Heart right ventricle (tissue), 16 donors: ENCODE results near the gene DQX1. TPM values are rescaled to one million over a fixed set of nuclear protein-coding genes. Genes with fewer than 3 reads are reported as not detected.
"Not testable (repeated sequence)": the region's sequence is repeated elsewhere in the genome, so short reads cannot be mapped to it uniquely, and the experiment has no call there.

Experiments used
- ATAC-seq, 8 donors: fragments of 200-7000 bp; cut with Tn5 transposase; one replicate each; pipeline ENCODE4 v1.9.1; 2020; ENCODE audit warnings: mild to moderate bottlenecking in 8 of 8, moderate library complexity in 8 of 8, moderate number of reproducible peaks in 1 of 8
- DNase-seq, 2 donors: peaks; one replicate each; pipeline ENCODE4 v3.0.0-alpha.2; 2020
- H3K27ac ChIP-seq, 10 donors: fragments of 200-600 bp; sonication (generic) in 2 of 10; one replicate each; pipeline versions ENCODE4 v1.5.0 to v1.8.0; 2020 to 2022; ENCODE audit warnings: mild to moderate bottlenecking in 3 of 10
- H3K27me3 ChIP-seq, 7 donors: fragments of 200-600 bp; one replicate each; pipeline ENCODE4 v1.8.0; 2021 to 2022; ENCODE audit warnings: mild to moderate bottlenecking in 2 of 7
- H3K36me3 ChIP-seq, 9 donors: fragments of 200-600 bp; sonication (generic) in 1 of 9; one replicate each; pipeline versions ENCODE4 v1.5.0 to v1.8.0; 2020 to 2022; ENCODE audit warnings: mild to moderate bottlenecking in 2 of 9
- H3K4me1 ChIP-seq, 9 donors: fragments of 200-600 bp; sonication (generic) in 1 of 9; one replicate each; pipeline versions ENCODE4 v1.5.0 to v1.8.0; 2020 to 2022; ENCODE audit warnings: mild to moderate bottlenecking in 4 of 9
- H3K4me3 ChIP-seq, 10 donors: fragments of 200-600 bp; sonication (generic) in 2 of 10; one replicate each; pipeline versions ENCODE4 v1.5.0 to v1.8.0; 2020 to 2022; ENCODE audit warnings: mild to moderate bottlenecking in 7 of 10, moderate library complexity in 2 of 10
- H3K9me3 ChIP-seq, 11 donors: fragments of 200-600 bp in 10 of 11; sonication (generic) in 2 of 11; one replicate each; pipeline versions ENCODE4 v1.5.0 to v1.8.0; 2013 to 2022; ENCODE audit warnings: mild to moderate bottlenecking in 2 of 11, control low read depth in 1 of 11, moderate library complexity in 1 of 11
- CTCF ChIP-seq, 9 donors: fragments of 200-600 bp; sonication (generic) in 2 of 9; IDR thresholded peaks; one replicate each; pipeline versions ENCODE4 v1.5.0 to v1.8.0; 2021 to 2022; ENCODE audit warnings: antibody characterized with exemption in 9 of 9, mild to moderate bottlenecking in 5 of 9, moderate library complexity in 1 of 9
- WGBS, 2 donors: extraction: QIAGEN DNeasy Blood & Tissue Kit; methylation state at CpG; one replicate each; pipeline ENCODE4 v1.1.7; 2013; ENCODE audit warnings: inconsistent platforms in 1 of 2; 5-methylcytosine and 5-hydroxymethylcytosine counted together
- intact Hi-C, 10 donors: fragments of 100-400 bp; cut with DNase I; formaldehyde crosslinking; loops; one replicate each; pipeline versions ENCODE4 v1.11.1 to v1.14.2; 2022
- polyA plus RNA-seq, 2 donors: library from polyadenylated mRNA; stranded (reverse); fragments of 200-250 nt; gene quantifications; one replicate each; pipeline ENCODE4 v1.2.3, GENCODE V29; 2013
- total RNA-seq, 10 donors: library from RNA; stranded (reverse); fragmentation: NEBNext Ultra II Directional in 3 of 10; extraction: Animal tissue kit (Norgen Biotek cat#: 25700) in 3 of 10; gene quantifications; one replicate each; pipeline versions ENCODE4 v1.2.1 to v1.2.4, GENCODE V29; 2021 to 2023
- donor health status: Arrhythmogenic right ventricular cardiomyopathy.
- donor health status: ischemic (EF 13 %, LVEDD 7.1; RV severe dilation, severe dysfunction).
- donor health status: healthy with polysubstance abuse.
- donor health status: DM: no; HTN: yes; CAD: no.
- donor health status: DM: no; HTN: no; CAD: no.
- donor health status: ischemic (EF 25% LVEDD 6.9; RV normal size, moderate dysfunction).
- donor health status: ischemic (EF 25% LVEDD 5.7; RV mildly dilated, moderate dysfunction).
- donor health status: healthy.
- donor health status: DM: yes; HTN: yes; CAD: no.
- donor health status: Ischemic cardiomyopathy.
- donor health status: ischemic (EF 35%, LVEDD 5.7; RV mildly dilated, moderate dysfunction).
- donor health status: nonischemic (EF 11% LVEDD 7.7; RV severe dilation, severe dysfunction).
- donor health status: DM: yes; HTN: yes; CAD: no.
- donor health status: PGD.
- donor health status: ischemic (EF 29% LVEDD 5.4; RV normal size, mild dysfunction).
- donor health status: nonischemic (EF 23%, LVEDD 6.1; RV moderate dilation, normal function).

DQX1 gene
- total and polyA plus RNA-seq, 12 donors: 0.03 to 0.65 TPM; not detected in 10

- WGBS, 2 donors: 16% methylated on average over 7 of the region's 7 CpGs
- Histone ChIP-seq H3K9me3 (no peaks in the 10 kb centered on the region), H3K4me3 (peak overlapping the region; percentile 46 to 87 (median 80)), H3K36me3 (peaks cover 0 to 48% (median 13%) of the 10 kb centered on the region in 9 donors), H3K27me3 (no peaks in the 10 kb centered on the region), H3K4me1 (peaks cover 5 to 39% (median 25%) of the 10 kb centered on the region in 9 donors), H3K27ac (peak overlapping the region; percentile 50 to 95 (median 88))
- DNase-seq: no peak
- intact Hi-C loops: loop anchor here in 2 of 10 donors (1.0 to 5.0 kb wide), 3 partner anchors 15 to 56 kb away; partner anchors contain the start of genes INO80B (in 1 of the 2) and WBP1 (in 1 of the 2)
- TF ChIP-seq CTCF (IDR thresholded peaks at IDR 0.05): no peak
- peak in 5 of 8 donors; percentile 1 to 23 (median 13) for ATAC-seq
Measured at GRCh38 chr2:74472945-74473258, 53.1 kb downstream of the DQX1 start.

- WGBS, 2 donors: 1% methylated on average over 66 of the region's 66 CpGs
- intact Hi-C loops: loop anchor here in 2 of 10 donors (1.0 to 5.0 kb wide), 3 partner anchors 14 to 55 kb away; partner anchors contain the start of genes INO80B (in 1 of the 2) and WBP1 (in 1 of the 2)
Measured at GRCh38 chr2:74472086-74472944, 53.7 kb downstream of the DQX1 start, which contains the start of gene MRPL53. Gene MRPL53 (minus strand): TSS chr2:74472680. CDS start chr2:74472660, 20 bp downstream.

GRCh38 chr2:74471332-74472065 lies 54.5 kb downstream of the DQX1 start:
- WGBS, 2 donors: 58 to 62% methylated on average over 16 of the region's 16 CpGs
- no peaks in the 10 kb centered on the region for H3K27me3 ChIP-seq
- DNase-seq (no peak), ATAC-seq (peak in 1 of 8 donors; percentile 5)
- peak overlapping the region; percentile 46 to 87 (median 80) for H3K4me3 ChIP-seq
- peaks cover 5 to 34% (median 25%) of the 10 kb centered on the region in 9 donors for H3K4me1 ChIP-seq
- no peak for TF ChIP-seq CTCF (IDR thresholded peaks at IDR 0.05)
- peaks cover 0 to 34% (median 13%) of the 10 kb centered on the region in 9 donors for H3K36me3 ChIP-seq
- H3K9me3 ChIP-seq: no peaks in the 10 kb centered on the region
- intact Hi-C loops: loop anchor here in 2 of 10 donors (1.0 to 5.0 kb wide), 3 partner anchors 13 to 54 kb away; partner anchors contain the start of genes INO80B (in 1 of the 2) and WBP1 (in 1 of the 2)
- peak overlapping the region; percentile 50 to 95 (median 88) for H3K27ac ChIP-seq

More at GRCh38 chr2:74472086-74472944, 53.7 kb downstream of the DQX1 start, which contains the start of gene MRPL53:
- Histone ChIP-seq H3K4me1 (peaks cover 5 to 36% (median 25%) of the 10 kb centered on the region in 9 donors), H3K4me3 (peak within 1 kb of the TSS; percentile 46 to 87 (median 80)), H3K27ac (peak within 1 kb of the TSS; percentile 50 to 95 (median 88)), H3K27me3 (no peaks in the 10 kb centered on the region), H3K9me3 (no peaks in the 10 kb centered on the region), H3K36me3 (peaks cover 0 to 42% (median 13%) of the 10 kb centered on the region in 9 donors)
- DNase-seq: peak; percentile 96
- ATAC-seq: peak; percentile 91 to 98 (median 97)
- no peak for TF ChIP-seq CTCF (IDR thresholded peaks at IDR 0.05)

DNA sequence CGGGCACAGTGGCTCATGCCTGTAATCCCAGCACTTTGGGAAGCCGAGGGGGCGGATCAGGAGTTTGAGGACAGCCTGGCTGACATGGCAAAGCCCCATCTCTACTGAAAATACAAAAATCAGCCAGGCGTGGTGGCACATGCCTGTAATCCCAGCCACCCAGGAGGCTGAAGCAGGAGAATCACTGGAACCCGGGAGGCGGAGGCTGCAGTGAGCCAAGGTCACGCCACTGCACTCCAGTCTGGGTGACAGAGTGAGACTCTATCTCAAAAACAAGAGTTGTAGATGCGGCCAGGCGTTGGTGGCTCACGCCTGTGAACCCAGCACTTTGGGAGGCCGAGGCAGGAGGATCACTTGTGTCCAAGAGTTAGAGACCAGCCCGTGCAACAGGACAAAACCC lies 55.3 kb downstream of the DQX1 start:
- H3K36me3 ChIP-seq: peaks cover 0 to 30% (median 13%) of the 10 kb centered on the region in 9 donors
- peak overlapping the region in 1 of 10 donors; percentile 93 for H3K27ac ChIP-seq
- H3K9me3 ChIP-seq, H3K4me3 ChIP-seq, ATAC-seq, H3K27me3 ChIP-seq, DNase-seq: not testable (repeated sequence)
- 95% methylated on average over 12 of the region's 12 CpGs for WGBS, 2 donors
- H3K4me1 ChIP-seq: peaks cover 5 to 41% (median 29%) of the 10 kb centered on the region in 9 donors
- intact Hi-C loops: loop anchor here in 1 of 10 donors (5.0 kb wide), 1 partner anchor 53 kb away; no protein-coding TSS in a partner anchor

Other genes starting within 250 kb of the DQX1 start
- gene SLC4A5, start 182.8 kb downstream of the DQX1 start, total RNA-seq: 1 to 10 TPM in 8 of 10 donors, under 1 TPM in 2; 0.82 to 4.6 (median 1.9) TPM
- 1 to 10 TPM in 1 of 2 donors, under 1 TPM in 1; 0.43 to 2.3 TPM for gene SLC4A5, start 182.8 kb downstream of the DQX1 start, polyA plus RNA-seq
- 100 to 1,000 TPM; 140 to 285 (median 195) TPM for gene DCTN1, start 145.9 kb downstream of the DQX1 start, total RNA-seq
- gene DCTN1, start 145.9 kb downstream of the DQX1 start, polyA plus RNA-seq: 100 to 1,000 TPM; 123 to 168 TPM
- gene C2orf81, start 104.6 kb downstream of the DQX1 start, total RNA-seq: 1 to 10 TPM in 5 of 10 donors, under 1 TPM in 5; 0.52 to 1.7 (median 0.99) TPM
- gene C2orf81, start 104.6 kb downstream of the DQX1 start, polyA plus RNA-seq: 1 to 10 TPM; 1.2 to 1.3 TPM
- gene WDR54, start 104.5 kb downstream of the DQX1 start, total RNA-seq: 1 to 10 TPM; 1.1 to 6.7 (median 2.4) TPM
- gene WDR54, start 104.5 kb downstream of the DQX1 start, polyA plus RNA-seq: 1 to 10 TPM; 2.9 to 8.7 TPM
- 10 to 100 TPM in 8 of 10 donors, 1 to 10 TPM in 2; 9.3 to 23.4 (median 14.9) TPM for gene RTKN, start 84.3 kb downstream of the DQX1 start, total RNA-seq
- 10 to 100 TPM; 25.5 to 33.9 TPM for gene RTKN, start 84.3 kb downstream of the DQX1 start, polyA plus RNA-seq
- 10 to 100 TPM in 9 of 10 donors, 1 to 10 TPM in 1; 8.9 to 22.0 (median 19.4) TPM for gene INO80B, start 71.1 kb downstream of the DQX1 start, total RNA-seq
- 10 to 100 TPM; 29.6 to 40.7 TPM for gene INO80B, start 71.1 kb downstream of the DQX1 start, polyA plus RNA-seq
- 10 to 100 TPM; 34.8 to 54.1 (median 45.8) TPM for gene WBP1, start 67.8 kb downstream of the DQX1 start, total RNA-seq
- gene WBP1, start 67.8 kb downstream of the DQX1 start, polyA plus RNA-seq: 10 to 100 TPM; 39.4 to 59.8 TPM
- gene MOGS, start 60.8 kb downstream of the DQX1 start, total RNA-seq: 10 to 100 TPM; 12.1 to 28.3 (median 18.0) TPM
- 10 to 100 TPM; 25.6 to 30.4 TPM for gene MOGS, start 60.8 kb downstream of the DQX1 start, polyA plus RNA-seq
- gene MRPL53, start 53.6 kb downstream of the DQX1 start, total RNA-seq: 100 to 1,000 TPM; 136 to 188 (median 150) TPM
- gene MRPL53, start 53.6 kb downstream of the DQX1 start, polyA plus RNA-seq: 100 to 1,000 TPM in 1 of 2 donors, 10 to 100 TPM in 1; 92.3 to 123 TPM
- gene CCDC142, start 43.2 kb downstream of the DQX1 start, total RNA-seq: 10 to 100 TPM in 1 of 10 donors, 1 to 10 TPM in 9; 2.3 to 11.7 (median 5.5) TPM
- 10 to 100 TPM in 1 of 2 donors, 1 to 10 TPM in 1; 3.2 to 13.2 TPM for gene CCDC142, start 43.2 kb downstream of the DQX1 start, polyA plus RNA-seq
- gene TTC31, start 43.1 kb downstream of the DQX1 start, total RNA-seq: 10 to 100 TPM in 5 of 10 donors, 1 to 10 TPM in 5; 7.2 to 12.1 (median 9.4) TPM
- gene TTC31, start 43.1 kb downstream of the DQX1 start, polyA plus RNA-seq: 10 to 100 TPM in 1 of 2 donors, 1 to 10 TPM in 1; 8.4 to 18.7 TPM
- gene LBX2, start 26.6 kb downstream of the DQX1 start, total RNA-seq: 1 to 10 TPM in 2 of 10 donors, under 1 TPM in 6, not detected in 2; 0.17 to 1.5 (median 0.39) TPM
- under 1 TPM; 0.44 to 0.64 TPM for gene LBX2, start 26.6 kb downstream of the DQX1 start, polyA plus RNA-seq
- 10 to 100 TPM; 10.7 to 27.4 (median 14.9) TPM for gene PCGF1, start 18.5 kb downstream of the DQX1 start, total RNA-seq
- gene PCGF1, start 18.5 kb downstream of the DQX1 start, polyA plus RNA-seq: 10 to 100 TPM; 21.8 to 27.7 TPM
- not detected for gene TLX2, start 11.8 kb downstream of the DQX1 start, total RNA-seq
- gene TLX2, start 11.8 kb downstream of the DQX1 start, polyA plus RNA-seq: not detected
- gene AUP1, start 3.5 kb upstream of the DQX1 start, total RNA-seq: 10 to 100 TPM; 31.4 to 74.2 (median 38.2) TPM
- gene AUP1, start 3.5 kb upstream of the DQX1 start, polyA plus RNA-seq: 100 to 1,000 TPM; 163 TPM
- gene HTRA2, start 3.7 kb upstream of the DQX1 start, total RNA-seq: 10 to 100 TPM; 21.2 to 29.6 (median 24.9) TPM
- gene HTRA2, start 3.7 kb upstream of the DQX1 start, polyA plus RNA-seq: 10 to 100 TPM; 26.5 to 41.0 TPM
- gene LOXL3, start 27.7 kb upstream of the DQX1 start, total RNA-seq: 1 to 10 TPM; 1.2 to 9.2 (median 2.4) TPM
- gene LOXL3, start 27.7 kb upstream of the DQX1 start, polyA plus RNA-seq: 1 to 10 TPM; 2.9 to 3.4 TPM
- 1 to 10 TPM; 1.9 to 7.7 (median 3.5) TPM for gene DOK1, start 28.5 kb upstream of the DQX1 start, total RNA-seq
- 1 to 10 TPM; 3.1 to 5.9 TPM for gene DOK1, start 28.5 kb upstream of the DQX1 start, polyA plus RNA-seq
- under 1 TPM in 3 of 10 donors, not detected in 7; 0.12 to 0.42 (median 0.18) TPM for gene M1AP, start 122.1 kb upstream of the DQX1 start, total RNA-seq
- under 1 TPM; 0.03 to 0.44 TPM for gene M1AP, start 122.1 kb upstream of the DQX1 start, polyA plus RNA-seq
- 1 to 10 TPM; 1.5 to 5.1 (median 2.7) TPM for gene SEMA4F, start 128.0 kb upstream of the DQX1 start, total RNA-seq
- 1 to 10 TPM; 1.1 to 1.2 TPM for gene SEMA4F, start 128.0 kb upstream of the DQX1 start, polyA plus RNA-seq